HG02840 (cell line): ENCODE results near the gene MRM1.
"Not testable (repeated sequence)": the region's sequence is repeated elsewhere in the genome, so short reads cannot be mapped to it uniquely, and the experiment has no call there.

Experiments
- ATAC-seq: cut with Tn5 transposase; IDR thresholded peaks from one replicate; pipeline ENCODE4 v1.9.1; 2021; ENCODE audit warnings: mild to moderate bottlenecking, moderate library complexity, moderate number of reproducible peaks; ENCODE audit not compliant: unreplicated experiment, low FRiP score

MRM1 gene

GRCh38 chr17:36600465-36600864 is 918 bp upstream of the MRM1 start:
- ATAC-seq, result no peak

GRCh38 chr17:36600936-36601302 is 464 bp upstream of the MRM1 start:
- peak; percentile 11 for ATAC-seq

- ATAC-seq, result no peak
Observed at GRCh38 chr17:36602030-36602748, 806 bp downstream of the MRM1 start.

- ATAC-seq, result no peak
Observed at GRCh38 chr17:36602924-36603384, 1.6 kb downstream of the MRM1 start.

GRCh38 chr17:36605028-36605427 is 3.6 kb downstream of the MRM1 start:
- not testable (repeated sequence) for ATAC-seq

GRCh38 chr17:36608280-36608679 is 6.9 kb downstream of the MRM1 start:
- no peak for ATAC-seq

- ATAC-seq, result no peak
Observed at GRCh38 chr17:36608794-36609497, 7.6 kb downstream of the MRM1 start.

- no peak for ATAC-seq
Observed at GRCh38 chr17:36609498-36609862, 8.1 kb downstream of the MRM1 start.

GRCh38 chr17:36610474-36610873 is 9.1 kb downstream of the MRM1 start:
- no peak for ATAC-seq

GRCh38 chr17:36611345-36612072 is 10.1 kb downstream of the MRM1 start:
- ATAC-seq, result no peak

- no peak for ATAC-seq
Observed at GRCh38 chr17:36612323-36612722, 10.9 kb downstream of the MRM1 start.

GRCh38 chr17:36613155-36613554 is 11.8 kb downstream of the MRM1 start:
- no peak for ATAC-seq

- no peak for ATAC-seq
Observed at GRCh38 chr17:36614081-36614480, 12.7 kb downstream of the MRM1 start.

GRCh38 chr17:36614933-36615332 is 13.6 kb downstream of the MRM1 start:
- ATAC-seq, result no peak

- no peak for ATAC-seq
Observed at GRCh38 chr17:36616061-36617029, 15.0 kb downstream of the MRM1 start.

GRCh38 chr17:36617773-36618172 is 16.4 kb downstream of the MRM1 start:
- no peak for ATAC-seq

GRCh38 chr17:36623281-36623680 is 21.9 kb downstream of the MRM1 start:
- ATAC-seq, result no peak

- ATAC-seq, result no peak
Observed at GRCh38 chr17:36625188-36625587, 23.8 kb downstream of the MRM1 start.

GRCh38 chr17:36627101-36627500 is 25.7 kb downstream of the MRM1 start:
- no peak for ATAC-seq

GRCh38 chr17:36628576-36628975 is 27.2 kb downstream of the MRM1 start:
- ATAC-seq, result no peak
